ENCODE data around the gene TLX1. TPM values are rescaled to one million over a fixed set of nuclear protein-coding genes. Genes with fewer than 3 reads are reported as not detected.

TLX1 gene
- total RNA-seq, 2 donors from 2014 or later, result 0.52 TPM; not detected in 1

DNA sequence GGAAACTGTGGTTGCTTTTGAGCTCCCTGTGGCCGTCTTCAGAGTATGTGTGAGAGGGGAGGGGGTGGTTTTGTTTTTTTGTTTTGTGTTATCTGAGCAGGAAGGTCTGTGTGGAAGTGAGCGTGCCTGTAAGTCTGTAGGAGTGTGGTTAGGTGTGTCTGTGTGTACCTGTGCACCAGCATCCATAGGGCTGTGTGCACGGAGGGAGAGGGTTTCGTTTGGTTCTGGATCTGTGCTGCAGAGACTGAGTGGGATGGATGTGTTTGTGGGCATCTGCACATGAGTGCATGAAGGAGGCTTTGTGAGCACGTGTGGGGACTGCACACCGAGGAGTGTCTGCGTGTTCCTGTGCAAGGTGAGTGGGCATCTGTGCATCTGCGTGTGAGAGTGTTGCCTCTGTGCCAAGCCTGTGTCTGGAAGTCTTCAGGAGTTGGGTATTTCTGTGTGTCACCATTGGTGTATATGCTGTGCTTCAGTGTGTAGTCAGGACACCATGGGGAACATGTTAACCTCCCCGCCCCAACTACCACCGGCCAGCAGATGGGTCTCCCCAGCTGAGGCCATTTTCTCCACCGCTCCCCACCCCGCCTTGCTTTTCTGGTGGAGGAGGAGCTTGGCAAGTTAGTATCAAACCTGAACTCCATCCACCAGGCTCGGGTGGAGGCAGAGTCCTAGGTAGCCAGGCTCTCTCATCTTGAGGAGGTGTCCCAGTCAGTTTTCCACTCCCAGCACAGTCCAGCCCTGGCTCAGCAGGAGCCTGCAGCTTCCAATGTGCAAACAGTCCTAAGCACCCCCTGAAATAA lies 7.1 kb upstream of the TLX1 start:
- no peak for DNase-seq
- no peaks in the 10 kb centered on the region for H3K36me3 ChIP-seq (replicated peaks in 1 of 2; ENCODE audit: insufficient read depth in 1 of 2, low read depth in 2 of 2)
- no peak overlapping the region for H3K4me3 ChIP-seq
- H3K27ac ChIP-seq, result no peak overlapping the region
- H3K9me3 ChIP-seq, result no peaks in the 10 kb centered on the region
- peaks cover 19% of the 10 kb centered on the region for H3K4me1 ChIP-seq
- 51 to 62% methylated on average over 11 to 13 of the region's 13 CpGs for WGBS, 2 donors
- H3K27me3 ChIP-seq, result peaks cover 0 to 22% of the 10 kb centered on the region in 2 donors
- no peak for ATAC-seq
- intact Hi-C loops (cut with DNase I), result no loop called here
- TF ChIP-seq, protein P1, sequence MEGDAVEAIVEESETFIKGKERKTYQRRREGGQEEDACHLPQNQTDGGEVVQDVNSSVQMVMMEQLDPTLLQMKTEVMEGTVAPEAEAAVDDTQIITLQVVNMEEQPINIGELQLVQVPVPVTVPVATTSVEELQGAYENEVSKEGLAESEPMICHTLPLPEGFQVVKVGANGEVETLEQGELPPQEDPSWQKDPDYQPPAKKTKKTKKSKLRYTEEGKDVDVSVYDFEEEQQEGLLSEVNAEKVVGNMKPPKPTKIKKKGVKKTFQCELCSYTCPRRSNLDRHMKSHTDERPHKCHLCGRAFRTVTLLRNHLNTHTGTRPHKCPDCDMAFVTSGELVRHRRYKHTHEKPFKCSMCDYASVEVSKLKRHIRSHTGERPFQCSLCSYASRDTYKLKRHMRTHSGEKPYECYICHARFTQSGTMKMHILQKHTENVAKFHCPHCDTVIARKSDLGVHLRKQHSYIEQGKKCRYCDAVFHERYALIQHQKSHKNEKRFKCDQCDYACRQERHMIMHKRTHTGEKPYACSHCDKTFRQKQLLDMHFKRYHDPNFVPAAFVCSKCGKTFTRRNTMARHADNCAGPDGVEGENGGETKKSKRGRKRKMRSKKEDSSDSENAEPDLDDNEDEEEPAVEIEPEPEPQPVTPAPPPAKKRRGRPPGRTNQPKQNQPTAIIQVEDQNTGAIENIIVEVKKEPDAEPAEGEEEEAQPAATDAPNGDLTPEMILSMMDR (IDR thresholded peaks at IDR 0.05), result no peak
- no peak for TF ChIP-seq POLR2A (IDR thresholded peaks at IDR 0.05)

DNA sequence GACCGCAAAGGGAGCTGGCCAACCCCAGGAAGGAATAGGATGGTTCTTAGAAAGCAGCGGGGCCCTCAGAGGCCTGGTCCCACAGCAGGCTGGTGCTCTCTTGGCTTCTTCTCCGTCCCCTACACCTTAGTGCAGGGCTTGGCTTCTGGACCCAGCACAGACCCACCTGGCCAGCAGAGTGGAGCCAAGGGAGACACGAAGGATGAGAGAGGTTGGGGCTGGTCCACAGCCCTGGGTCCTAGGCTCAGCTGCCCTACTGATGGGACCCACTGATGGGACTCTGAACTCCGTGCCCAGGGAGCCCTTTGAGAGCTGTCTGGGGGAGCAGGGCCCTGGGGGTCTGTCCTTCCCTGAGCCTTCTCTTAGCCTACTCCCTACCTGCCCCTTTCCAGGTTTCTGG lies 6.2 kb upstream of the TLX1 start:
- ATAC-seq, result no peak
- Histone ChIP-seq H3K9me3 (no peaks in the 10 kb centered on the region), H3K4me1 (peaks cover 19% of the 10 kb centered on the region), H3K36me3 (replicated peaks in 1 of 2; ENCODE audit: insufficient read depth in 1 of 2, low read depth in 2 of 2) (no peaks in the 10 kb centered on the region), H3K27me3 (peaks cover 0 to 28% of the 10 kb centered on the region in 2 donors), H3K4me3 (no peak overlapping the region), H3K27ac (no peak overlapping the region)
- intact Hi-C loops (cut with DNase I), result no loop called here
- DNase-seq, result no peak
- WGBS, 2 donors, result 79 to 82% methylated on average over 5 of the region's 5 CpGs
- TF ChIP-seq, protein P1 (IDR thresholded peaks at IDR 0.05), result no peak
- no peak for TF ChIP-seq POLR2A (IDR thresholded peaks at IDR 0.05)

DNA sequence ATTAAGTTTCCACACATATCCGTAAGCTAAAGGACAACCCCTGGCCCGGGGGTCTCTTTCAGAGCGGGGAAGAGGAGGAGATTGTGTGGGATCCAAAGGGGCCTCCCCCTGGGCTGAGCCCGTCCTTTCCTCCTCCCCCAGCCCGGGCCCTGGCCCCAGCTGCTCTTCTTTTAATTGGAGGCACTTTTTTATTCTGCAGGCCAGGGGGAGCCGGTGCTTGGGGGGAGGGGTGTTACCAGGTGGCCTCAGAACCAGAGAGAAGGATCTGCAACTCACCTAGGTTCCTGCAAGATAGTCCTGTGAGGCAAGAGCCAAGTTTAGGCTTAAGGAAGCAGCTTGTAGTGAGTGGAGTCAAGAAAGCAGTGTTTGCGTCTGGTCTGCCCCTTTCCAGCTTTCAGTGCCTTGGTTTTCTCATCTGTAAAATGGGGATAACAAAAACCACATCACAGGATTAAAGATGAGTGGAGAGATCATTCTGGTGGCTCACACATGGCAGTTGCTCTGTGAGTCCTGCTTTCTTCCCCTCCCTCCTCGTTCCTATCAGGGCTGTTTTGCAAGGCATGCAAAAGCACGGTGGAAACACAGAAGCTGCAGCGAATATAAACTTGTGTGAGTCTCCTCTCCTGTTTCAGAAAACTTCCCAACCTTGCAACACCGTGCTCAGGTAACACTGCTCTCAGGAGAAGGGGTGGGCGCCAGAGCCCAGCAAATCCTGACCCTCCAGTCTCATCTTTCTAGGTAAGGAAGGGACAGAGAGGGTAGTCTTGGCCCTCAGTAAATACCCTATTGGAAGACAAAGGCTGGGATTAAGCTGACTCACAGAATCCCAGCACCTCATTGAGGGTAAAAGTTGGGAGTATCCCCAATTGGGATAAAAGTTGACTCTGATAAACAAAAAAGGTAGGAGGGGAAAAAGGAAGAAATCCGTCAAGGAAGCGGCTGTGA lies 4.1 kb upstream of the TLX1 start:
- 34 to 48% methylated on average over 12 to 14 of the region's 14 CpGs for WGBS, 2 donors
- Histone ChIP-seq H3K4me1 (peaks cover 21% of the 10 kb centered on the region), H3K27ac (no peak overlapping the region), H3K27me3 (peaks cover 1 to 32% of the 10 kb centered on the region in 2 donors), H3K36me3 (replicated peaks in 1 of 2; ENCODE audit: insufficient read depth in 1 of 2, low read depth in 2 of 2) (no peaks in the 10 kb centered on the region), H3K9me3 (no peaks in the 10 kb centered on the region), H3K4me3 (no peak overlapping the region)
- DNase-seq, result no peak
- intact Hi-C loops (cut with DNase I), result no loop called here
- no peak for TF ChIP-seq POLR2A (IDR thresholded peaks at IDR 0.05)
- TF ChIP-seq, protein P1 (IDR thresholded peaks at IDR 0.05), result no peak
- ATAC-seq, result no peak

DNA sequence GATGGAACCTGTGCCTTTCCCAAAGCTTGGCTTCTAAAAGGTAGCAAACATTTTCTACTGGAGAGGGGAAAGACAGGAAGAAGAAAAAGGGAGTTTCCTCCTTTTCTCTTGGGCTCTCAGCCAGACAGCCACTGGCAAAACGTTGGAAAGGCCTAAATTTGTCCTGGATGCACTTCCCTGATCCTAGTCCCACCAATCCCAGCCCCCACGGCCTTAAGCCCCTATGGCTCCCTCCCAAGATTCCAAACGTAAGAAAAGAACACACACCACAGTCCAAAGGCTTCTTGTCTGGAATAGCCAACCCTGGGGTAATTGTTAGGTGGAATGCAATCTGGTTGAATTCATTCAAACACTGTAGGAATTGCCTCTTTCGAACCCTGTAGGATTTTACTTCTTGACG lies 959 bp upstream of the TLX1 start:
- DNase-seq (no peak), ATAC-seq (no peak)
- intact Hi-C loops (cut with DNase I), result no loop called here
- no peak for TF ChIP-seq POLR2A (IDR thresholded peaks at IDR 0.05)
- TF ChIP-seq, protein P1 (IDR thresholded peaks at IDR 0.05), result no peak
- Histone ChIP-seq H3K4me3 (no peak overlapping the region), H3K27ac (no peak overlapping the region), H3K36me3 (replicated peaks in 1 of 2; ENCODE audit: insufficient read depth in 1 of 2, low read depth in 2 of 2) (no peaks in the 10 kb centered on the region), H3K4me1 (peaks cover 35% of the 10 kb centered on the region), H3K27me3 (peaks cover 9 to 45% of the 10 kb centered on the region in 2 donors), H3K9me3 (no peaks in the 10 kb centered on the region)
- WGBS, 2 donors, result 58 to 61% methylated on average over 5 of the region's 5 CpGs

Data from body of pancreas (tissue), 4 donors.